CD4-positive, alpha-beta T cell treated with Interleukin-4 for 4 hours (primary cell): ENCODE results near the gene PTTG1.
A peak's percentile ranks its signal among the peaks of the same experiment; 100 is the strongest.

Experiments used
- DNase-seq: peaks from one replicate; pipeline ENCODE4 v3.0.0-alpha.2; 2020

Gene PTTG1

DNA sequence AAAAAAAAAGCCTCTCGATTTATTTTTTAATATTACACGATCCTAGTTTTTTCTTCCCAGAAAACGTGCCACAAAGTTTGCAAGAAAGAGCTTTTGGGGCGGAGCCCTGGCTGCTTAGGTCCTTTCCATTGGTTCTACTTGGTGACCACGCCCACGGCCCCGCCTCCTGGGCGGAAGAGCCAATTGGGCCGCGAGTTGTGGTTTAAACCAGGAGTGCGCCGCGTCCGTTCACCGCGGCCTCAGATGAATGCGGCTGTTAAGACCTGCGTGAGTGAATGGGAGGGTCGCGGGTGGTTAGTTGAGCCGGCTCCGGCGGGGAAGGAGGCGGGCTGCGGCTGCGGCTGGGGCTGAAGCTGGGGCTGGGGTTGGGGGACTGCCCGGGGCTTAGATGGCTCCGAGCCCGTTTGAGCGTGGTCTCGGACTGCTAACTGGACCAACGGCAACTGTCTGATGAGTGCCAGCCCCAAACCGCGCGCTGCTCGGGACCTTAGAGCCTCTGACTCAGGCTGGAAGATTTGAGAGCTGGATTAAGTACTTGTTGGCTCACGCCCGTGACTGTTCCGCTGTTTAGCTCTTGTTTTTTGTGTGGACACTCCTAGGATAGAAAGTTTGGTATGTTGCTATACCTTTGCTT, at the start of gene PTTG1:
TSS of gene PTTG1 (plus strand) at position 231 of the 634 bp plus-strand sequence. CDS start 458 bp downstream, outside the sequence.
- DNase-seq, result peak; percentile 88

DNA sequence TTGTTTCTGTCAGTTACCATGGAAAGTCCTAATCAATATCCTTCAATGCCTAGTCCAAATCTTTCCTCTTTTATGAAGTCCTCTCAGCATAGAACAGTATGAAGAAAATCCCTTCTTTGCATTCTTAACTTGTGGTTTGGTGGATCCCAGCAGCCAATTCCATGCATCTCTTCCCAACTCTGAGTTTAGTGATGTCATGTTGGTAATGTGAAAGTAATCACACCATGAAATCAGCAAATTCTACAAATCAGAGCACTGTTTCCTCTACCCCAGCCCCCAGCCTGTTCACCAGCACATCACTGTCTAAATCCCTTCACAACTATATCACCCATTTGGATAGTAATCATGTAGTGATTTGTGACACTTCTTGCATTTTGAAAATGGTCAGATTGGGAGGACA, 46.5 kb upstream of the PTTG1 start:
- DNase-seq, result no peak

DNA sequence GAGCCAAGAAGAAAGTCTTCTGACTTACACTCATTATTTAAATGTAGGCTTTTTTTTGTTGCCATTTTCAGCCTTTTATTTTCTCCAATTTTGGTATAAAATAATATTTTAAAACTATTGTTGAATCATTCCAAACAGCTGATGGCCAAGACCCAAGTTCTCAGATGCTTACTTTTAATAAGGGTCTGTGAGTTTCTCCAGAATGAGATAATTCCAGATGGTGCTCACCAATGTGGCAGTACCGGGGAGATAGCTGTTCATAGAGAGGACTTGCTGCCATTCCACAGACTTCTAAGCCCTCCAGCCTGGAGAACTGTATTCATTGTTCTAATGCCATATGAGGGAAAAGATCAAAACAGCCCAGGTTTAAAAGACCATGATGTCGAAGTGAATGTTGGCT, 46.0 kb upstream of the PTTG1 start:
- DNase-seq, result no peak

DNA sequence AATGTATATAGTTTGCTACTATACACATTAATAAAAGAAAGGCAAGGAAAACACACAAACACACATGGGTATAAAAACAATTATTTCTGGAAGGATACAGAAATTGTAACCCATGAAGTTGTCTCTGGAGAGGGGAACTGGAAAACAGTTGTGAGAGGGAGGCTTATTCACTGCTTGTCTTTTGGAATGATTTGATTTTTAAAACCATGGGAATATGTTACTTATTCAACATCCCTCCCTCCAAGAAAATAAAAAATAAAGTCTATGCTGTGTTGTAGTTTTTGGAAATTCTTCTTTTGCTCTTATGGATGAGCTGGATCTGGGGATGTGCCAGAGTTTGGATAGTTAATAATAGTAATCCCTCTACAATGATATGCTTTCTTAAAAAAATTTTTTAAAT, 45.2 kb upstream of the PTTG1 start:
- no peak for DNase-seq

DNA sequence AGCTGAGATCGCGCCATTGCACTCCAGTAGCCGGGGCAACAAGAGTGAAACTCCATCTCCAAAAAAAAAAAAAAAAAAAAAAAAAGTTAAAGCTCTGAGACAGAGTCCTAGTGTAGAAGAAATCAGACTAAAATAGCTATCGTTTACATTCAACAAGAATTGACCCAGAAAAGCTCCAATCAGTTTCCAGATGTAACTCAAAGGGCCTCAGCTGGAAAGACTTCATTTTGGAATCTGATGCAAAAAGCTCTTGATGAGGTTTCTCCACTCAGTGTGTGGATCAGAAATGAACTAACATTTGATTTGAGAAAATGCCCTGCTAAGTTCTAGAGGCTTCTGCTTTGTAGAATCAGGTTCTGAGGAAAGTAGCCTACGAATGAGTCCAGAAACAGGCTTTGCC, 44.0 kb upstream of the PTTG1 start:
- no peak for DNase-seq

DNA sequence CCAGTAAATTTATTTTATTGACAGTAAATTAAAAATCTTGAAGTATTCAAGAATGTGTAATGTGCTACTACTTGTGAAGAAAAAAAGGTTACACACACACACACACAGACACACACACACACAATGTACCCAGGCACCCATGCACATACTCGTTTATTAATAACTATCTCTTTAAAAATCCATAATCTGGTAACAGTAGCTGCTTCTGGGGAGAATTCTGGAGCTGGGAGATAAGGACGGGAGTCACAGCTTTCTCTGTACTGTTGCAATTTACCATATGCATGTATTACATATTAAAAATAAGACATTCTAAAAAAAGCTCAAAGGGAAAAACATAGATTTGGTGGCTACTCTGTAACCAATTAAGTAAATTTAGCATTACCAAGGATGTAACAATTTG, 43.3 kb upstream of the PTTG1 start:
- no peak for DNase-seq

DNA sequence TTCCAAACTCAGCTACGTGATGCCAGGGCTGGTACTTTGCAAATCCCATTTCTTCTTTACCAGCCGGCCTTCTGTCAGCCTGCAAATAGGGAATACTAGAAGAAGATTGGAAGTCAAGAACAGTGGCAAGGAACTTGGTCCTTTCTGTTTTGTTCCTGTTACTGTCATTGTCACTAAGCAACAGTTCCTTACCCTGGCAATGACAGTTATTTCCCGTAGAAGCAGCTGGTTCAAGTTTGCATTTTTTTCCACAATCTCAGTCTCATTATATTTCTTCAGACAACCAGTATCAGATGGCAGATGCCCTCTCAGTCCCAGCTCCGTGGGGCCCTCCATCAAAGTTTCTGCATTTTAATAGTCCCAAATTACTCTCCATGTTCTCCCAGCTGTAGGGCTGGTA, 42.1 kb upstream of the PTTG1 start:
- no peak for DNase-seq

DNA sequence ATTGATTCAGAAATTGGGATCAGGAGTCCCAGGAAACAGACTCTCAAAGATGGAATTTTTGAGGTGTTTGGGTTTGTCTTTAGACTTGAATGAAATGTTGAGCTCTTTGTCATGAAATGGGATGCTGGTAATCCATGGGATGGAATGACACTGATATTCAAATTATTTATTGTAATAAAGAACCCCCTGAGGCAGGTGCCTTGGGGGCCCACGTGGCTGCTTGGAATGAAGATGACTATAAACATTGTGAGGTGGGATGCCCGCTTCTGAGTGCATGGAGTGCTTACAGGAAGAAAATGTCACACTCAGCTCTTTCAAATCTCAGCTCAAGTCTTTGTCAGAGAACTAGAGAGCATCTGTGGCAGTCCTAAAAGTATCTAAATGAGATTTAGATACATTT, 41.6 kb upstream of the PTTG1 start:
- DNase-seq, result no peak

DNA sequence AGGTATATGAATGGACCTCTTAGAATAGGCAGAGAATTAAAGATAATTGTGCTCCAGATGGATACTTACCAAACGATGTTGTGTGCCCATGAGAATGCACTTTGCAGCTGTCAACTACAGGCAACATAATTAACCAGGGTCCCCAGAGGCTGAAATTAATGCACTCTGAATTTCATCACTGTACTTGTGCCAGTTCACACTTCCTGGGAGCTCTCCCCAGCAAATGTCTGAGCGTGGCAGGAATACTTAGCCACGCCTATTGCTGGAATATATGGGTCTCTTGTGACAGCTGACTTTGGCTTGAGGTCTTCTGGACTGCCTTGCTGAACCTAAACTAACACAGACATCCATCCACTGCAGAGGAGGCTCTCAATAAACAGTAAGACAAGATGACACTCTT, 39.3 kb upstream of the PTTG1 start:
- DNase-seq, result no peak

DNA sequence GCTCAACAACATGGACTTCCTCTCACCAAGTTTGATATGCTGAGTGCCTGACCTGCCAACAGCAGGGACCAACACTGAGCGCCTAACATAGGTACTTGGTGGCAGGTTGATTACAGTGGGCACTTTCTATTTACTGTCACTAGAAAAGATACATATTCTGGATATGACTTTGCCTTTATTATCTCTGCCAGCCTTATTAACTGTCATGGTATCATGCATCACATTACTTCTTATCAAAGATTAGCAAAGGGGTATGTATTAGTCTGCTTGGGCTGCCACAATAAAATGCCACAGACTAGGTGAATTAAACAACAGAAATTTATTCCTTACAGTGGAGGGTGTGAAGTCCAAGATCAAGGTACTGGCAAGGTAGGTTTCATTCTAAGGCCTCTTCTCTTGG, 37.0 kb upstream of the PTTG1 start:
- DNase-seq, result no peak

DNA sequence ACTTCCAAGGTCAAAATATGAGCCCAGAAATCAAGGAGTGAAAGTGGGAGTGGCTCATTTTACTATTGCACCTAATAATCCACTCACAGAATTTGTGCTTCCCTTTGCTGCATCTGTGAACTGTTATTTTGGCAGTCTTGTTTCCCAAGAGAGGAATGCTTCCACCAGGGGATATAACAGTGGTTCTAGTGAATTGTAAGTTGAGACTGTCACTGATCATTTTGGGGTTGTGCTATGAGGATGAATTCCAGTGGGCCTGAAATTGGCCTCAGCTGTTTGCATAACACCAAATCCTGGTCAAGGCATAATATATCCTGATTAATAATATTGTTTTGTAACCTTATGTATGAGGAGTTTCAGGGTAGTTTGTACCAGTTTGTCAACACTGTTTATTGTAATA, 36.2 kb upstream of the PTTG1 start:
- no peak for DNase-seq

DNA sequence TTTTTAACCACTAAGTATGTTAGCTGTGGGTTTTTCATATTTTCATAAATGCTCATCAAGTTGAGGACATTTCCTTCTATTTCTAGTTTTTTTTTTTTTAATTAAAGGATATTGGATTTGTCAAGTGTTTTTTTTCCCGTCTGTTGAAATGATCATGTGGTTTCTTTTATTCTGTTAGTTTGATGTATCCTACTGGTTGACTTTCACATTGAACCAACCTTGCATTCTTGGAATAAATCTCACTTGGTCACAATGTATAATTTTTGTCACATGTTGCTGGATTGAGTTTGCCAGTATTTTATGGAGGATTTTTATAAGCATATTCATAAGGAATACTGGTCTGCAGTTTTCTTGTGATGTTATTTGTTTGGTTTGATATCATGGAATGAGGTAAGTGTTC, 34.2 kb upstream of the PTTG1 start:
- DNase-seq, result no peak

DNA sequence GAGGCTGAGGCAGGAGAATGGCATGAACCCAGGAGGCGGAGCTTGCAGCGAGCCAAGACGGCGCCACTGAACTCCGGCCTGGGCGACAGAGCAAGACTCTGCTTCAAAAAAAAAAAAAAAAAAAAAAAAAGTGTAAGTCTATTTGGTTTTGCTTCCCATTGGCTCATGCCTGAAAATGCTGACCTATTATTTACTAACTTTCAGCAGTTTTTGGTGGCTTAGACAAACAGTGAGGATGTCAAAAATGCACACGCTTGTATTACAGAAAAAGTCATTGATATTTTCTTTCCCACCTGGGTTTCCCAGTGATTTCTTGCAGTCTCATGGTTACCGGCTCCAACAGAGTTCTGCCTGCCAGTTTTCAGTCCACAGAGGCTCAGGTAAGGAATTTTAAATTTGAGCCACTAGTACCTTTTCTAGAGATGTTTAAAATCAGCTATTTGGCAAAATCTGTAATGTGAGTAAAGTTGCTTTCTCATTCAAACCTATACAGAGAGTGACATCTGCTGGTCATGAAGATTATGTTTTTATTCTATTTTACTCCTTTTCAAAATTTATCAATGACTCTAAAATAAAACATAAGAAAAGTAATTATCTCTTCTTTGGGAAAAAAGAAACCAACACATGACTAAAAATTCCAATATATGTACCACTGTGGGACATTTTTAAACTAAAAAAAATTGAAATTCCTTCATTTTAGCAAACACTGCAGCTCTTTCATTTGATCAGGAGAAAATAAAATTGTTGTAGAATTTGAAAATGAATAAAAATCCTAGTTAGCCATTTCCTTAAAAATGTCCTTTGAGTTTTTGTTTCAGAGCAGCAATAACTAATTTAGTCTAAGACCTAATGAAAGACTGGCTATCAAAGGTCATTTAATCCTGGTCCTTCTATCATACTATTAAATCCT, 30.6 kb upstream of the PTTG1 start:
- peak; percentile 42 for DNase-seq

DNA sequence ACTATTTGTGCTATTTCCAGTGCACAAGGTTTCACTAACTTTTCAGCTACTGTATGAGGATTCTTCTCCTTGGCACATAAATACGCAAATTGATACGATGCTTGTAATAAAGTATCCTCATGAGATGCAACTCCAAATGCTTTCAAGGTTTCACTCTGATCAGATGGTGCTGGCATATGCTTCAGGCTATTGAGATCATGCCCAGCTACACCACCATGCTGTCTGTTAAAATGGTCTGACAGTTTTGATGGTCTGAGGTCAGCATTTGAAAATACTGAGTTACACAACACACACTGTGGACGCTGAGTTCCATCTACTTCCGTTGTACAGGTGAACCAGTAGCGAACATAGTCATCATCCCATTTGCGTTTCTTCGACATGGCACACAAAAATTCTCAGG, 26.5 kb upstream of the PTTG1 start:
- no peak for DNase-seq

DNA sequence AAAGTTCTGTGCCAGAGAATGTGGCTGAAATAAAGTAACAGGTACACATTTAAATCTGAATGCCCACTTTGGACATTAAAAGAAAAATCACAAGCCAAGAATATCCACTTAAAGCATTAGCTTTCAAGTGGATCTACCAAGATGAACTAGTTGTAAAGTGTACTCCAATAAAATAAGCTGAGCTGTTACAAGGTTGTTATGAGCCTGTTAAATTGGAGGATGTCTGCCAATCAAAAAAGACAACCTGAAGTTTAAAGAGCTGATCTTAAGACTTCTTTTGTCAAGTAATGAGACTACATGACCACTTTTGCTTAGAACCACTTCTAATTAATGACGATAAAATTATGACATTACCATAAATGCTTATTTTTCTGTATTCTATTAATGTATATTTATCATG, 24.2 kb upstream of the PTTG1 start:
- DNase-seq, result no peak

DNA sequence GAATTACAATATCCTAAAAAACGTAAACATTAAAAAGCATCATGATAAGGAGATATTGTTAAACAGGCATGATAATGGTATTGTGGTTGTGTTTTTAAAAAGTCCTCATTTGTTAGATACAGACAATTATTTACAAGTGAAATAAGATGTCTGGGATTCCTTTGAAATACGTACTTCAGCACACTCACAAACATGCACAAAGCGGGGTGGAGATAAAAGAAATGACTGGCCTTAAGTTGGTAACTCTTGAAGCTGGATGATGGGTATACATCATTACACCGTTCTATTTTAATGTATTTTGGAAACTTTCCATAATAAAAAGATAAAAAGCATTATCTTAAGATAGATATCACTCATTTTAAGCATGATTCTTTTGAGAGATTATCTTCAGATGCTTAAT, 22.8 kb upstream of the PTTG1 start:
- DNase-seq, result no peak

DNA sequence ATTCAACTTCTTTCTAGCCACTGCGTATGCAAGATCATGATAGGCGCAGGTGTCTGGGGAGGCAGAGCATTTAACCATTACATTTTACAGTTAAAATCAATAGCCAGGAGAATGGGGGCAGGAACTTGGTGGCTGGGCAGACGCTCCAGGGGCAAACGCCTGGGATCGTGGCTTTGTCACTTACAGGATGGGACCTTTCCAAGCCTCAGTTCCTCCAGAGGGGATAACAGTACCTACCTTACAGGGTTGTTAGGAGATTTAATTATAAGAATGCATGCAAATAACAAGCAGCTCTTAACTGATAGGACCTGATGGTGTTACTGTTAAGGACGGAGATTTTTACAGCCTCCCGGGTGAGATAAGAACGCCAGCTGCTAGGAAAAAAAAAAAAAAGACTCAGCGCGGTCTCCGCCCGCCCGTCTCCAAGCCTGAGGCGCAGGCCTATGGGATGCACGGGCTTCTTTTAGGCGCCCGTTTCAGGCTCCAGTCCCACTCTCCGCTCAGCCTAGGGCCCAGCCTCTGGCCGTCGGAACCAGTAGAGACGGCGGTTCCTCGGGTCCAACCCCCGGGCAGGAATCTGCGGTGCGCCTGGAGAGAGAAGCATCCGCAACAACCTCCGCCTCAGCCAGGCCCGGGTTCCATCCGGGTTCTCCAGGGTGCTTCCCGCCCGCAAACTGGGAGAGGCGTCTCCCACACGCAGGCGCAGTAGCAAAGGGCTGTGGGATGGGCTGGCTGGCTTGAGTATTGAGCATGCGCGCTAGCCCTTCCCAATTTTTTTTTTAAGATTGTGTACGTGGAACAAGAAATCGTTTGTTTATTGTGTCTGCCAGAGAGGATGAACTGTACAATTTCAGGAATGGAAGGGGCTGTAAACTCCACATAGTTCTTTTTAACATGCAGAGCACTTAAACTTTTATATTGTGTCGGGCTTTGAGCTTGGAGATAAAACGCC, 22.0 kb upstream of the PTTG1 start, which contains the start of gene FAM200C:
TSS of gene FAM200C (minus strand) at position 653 of the 952 bp plus-strand sequence. CDS start 4,564 bp downstream, outside the sequence.
- DNase-seq, result peak; percentile 65

DNA sequence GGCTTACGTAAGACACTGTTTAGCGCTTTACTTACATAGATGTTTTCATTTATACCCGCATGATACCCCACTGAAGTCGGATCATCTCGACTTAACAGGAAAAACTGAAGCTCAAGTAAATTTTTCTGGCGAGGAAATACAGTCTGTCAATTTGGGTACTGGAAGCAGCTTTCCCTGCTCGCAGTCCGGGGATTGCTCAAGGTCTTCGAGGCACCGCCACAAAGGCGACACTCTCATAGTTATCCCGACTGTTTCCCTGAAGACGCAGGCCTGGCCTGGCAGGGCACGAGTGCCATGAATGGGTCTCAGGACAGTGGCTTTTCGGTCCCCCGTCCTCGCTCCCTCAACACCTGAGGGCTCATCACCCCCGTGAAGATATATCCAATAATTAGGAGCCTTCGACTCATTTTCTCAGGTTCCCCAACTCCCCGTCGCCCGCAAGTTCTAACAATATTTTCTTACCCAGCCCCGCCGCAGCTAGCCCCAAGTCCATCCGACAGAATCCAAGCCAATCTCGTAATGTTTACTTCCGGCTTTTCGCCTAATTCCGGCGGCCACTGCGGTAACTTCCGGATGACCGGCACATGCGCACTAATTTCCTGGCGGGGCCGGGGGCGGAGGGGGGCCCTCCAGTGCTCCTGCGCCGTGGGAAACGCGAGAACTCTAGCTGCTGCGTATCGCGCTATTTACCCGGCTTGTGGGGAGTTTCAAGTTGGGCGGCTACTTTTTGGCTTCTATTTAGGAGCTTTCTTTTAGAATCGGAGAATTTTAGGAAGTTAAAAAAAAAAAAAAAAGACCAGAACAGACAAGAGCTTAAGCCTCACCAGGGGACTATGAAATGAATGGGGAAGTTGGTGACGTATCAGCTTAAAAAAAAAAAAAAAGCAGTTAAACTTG, 2.8 kb upstream of the PTTG1 start, which contains the start of gene SLU7:
TSS of gene SLU7 (minus strand) at position 521 of the 897 bp plus-strand sequence. CDS start 3,787 bp downstream, outside the sequence.
- DNase-seq, result peak; percentile 90

DNA sequence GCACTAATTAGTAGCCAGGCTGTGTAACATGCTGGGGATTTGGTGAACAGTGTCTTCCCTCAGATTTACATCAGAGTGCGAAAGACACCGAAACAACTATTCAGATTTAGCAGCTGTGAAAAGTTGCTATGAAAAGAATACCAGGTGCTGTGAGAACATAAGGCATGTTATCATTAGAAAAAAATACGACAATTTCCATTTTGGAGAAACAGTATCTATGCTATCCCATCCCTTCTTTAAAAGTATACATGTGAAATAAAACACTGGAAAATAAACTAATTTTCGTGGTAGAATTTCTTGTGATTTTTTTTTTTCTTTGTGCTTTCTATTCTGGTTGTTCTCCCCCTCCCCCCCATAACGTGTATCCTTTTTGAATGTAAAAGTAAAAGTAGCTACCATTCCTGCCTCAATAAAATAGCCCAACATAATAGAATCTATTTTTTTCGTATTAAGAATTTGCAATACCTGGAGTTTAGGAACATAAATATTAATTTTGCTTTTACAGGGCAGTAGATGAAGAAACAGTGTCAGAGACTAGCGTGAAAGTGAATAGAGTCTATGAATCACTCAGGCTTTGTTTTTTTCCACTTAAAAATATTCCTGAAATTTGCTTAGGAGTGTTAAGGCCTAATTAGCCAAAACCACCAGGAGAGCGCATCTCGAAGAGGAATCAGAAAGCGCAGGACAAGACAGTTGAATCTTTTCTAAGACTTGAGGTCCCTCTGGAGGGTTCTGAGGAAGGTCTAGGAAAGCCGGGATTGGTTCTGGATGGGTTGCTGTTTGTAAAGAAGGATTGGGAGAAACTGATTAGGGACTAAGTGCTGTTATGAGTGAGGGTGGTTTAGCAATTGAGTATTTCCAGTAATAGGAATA, 2.0 kb upstream of the PTTG1 start:
- DNase-seq, result no peak

DNA sequence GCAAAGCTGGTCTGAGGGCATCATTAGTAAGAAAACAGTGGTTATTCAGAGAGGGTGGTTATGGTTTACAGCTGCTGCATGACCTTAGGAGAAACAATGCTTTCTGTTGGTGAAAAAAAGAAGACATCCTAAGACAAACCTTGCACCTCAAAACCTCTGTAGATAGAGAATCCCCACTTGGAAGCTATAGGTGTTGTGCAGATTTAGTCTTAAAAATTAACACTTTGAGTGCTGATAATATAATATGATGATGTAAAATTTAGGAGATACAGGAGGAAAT, 1.4 kb upstream of the PTTG1 start:
- no peak for DNase-seq

DNA sequence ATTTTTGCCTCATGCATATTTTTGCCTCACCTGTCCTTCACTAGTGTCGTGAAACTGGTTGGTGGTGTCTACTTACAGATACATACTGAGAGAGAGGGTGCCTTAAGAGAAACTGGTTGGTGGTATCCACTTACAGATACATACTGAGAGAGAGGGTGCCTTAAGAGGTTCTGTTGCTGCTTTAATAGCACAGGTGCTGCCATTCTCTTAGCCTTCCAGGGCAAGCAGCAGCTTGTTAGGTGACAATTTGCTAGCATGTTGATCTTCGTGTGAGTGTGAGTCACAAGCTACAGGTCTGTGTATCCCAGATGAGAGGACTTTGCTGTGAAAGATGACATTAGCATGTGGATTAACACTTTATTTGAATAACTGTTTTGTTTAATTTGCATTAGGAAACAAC, 1.4 kb downstream of the PTTG1 start:
- DNase-seq, result peak; percentile 37
